Calu3 (cell line): Measurements from ENCODE around the gene GRIK2. TPM values are rescaled to one million over a fixed set of nuclear protein-coding genes. Genes with fewer than 3 reads are reported as not detected.

Source experiments
- BruUV-seq: library from RNA; stranded (reverse); fragments of 400-500 nt; replicated peaks from 2 replicates; lab custom pipeline; 2021; lab: Mats Ljungman, UMichigan
- CTCF ChIA-PET: fragments of 300-600 bp; sonication (Branson Sonifier 250); formaldehyde crosslinking; loops from one replicate; lab custom pipeline; 2022; ENCODE audit warnings: antibody characterized with exemption; lab: Charles Lee
- DNase-seq: peaks from one replicate; pipeline ENCODE4 v3.0.0; 2022
- H3K27ac Mint-ChIP-seq: one replicate; pipeline ENCODE4 v1.8.0; 2022; ENCODE audit warnings: mixed read lengths; ENCODE audit not compliant: unreplicated experiment
- H3K27me3 Mint-ChIP-seq: one replicate; pipeline ENCODE4 v1.8.0; 2022; ENCODE audit warnings: mixed read lengths; ENCODE audit not compliant: unreplicated experiment
- H3K36me3 Mint-ChIP-seq: one replicate; pipeline ENCODE4 v1.8.0; 2022; ENCODE audit warnings: mild to moderate bottlenecking, moderate library complexity, mixed read lengths; ENCODE audit not compliant: insufficient read depth, unreplicated experiment
- H3K4me1 Mint-ChIP-seq: one replicate; pipeline ENCODE4 v1.8.0; 2022; ENCODE audit warnings: mild to moderate bottlenecking, low read depth, mixed read lengths; ENCODE audit not compliant: unreplicated experiment
- H3K4me3 Mint-ChIP-seq: one replicate; pipeline ENCODE4 v1.8.0; 2022; ENCODE audit warnings: mild to moderate bottlenecking, low read depth, moderate library complexity, mixed read lengths; ENCODE audit not compliant: unreplicated experiment
- H3K9me3 Mint-ChIP-seq: one replicate; pipeline ENCODE4 v1.8.0; 2022; ENCODE audit warnings: low read depth, mixed read lengths; ENCODE audit not compliant: unreplicated experiment
- CTCF ChIP-seq: fragments of 200-600 bp; IDR thresholded peaks from one replicate; pipeline ENCODE4 v1.8.0; 2022; ENCODE audit warnings: antibody characterized with exemption; ENCODE audit not compliant: unreplicated experiment
- intact Hi-C: fragments of 100-400 bp; cut with micrococcal nuclease; formaldehyde crosslinking; loops from one replicate; pipeline ENCODE4 v1.10.0; 2022; ENCODE audit not compliant: unreplicated experiment
- total RNA-seq: library from RNA; stranded (reverse); gene quantifications from 2 replicates; pipeline ENCODE4 v1.2.3, GENCODE V29; 2022

Gene GRIK2
- total RNA-seq, 1 experiment from 2014 or later, result 3.3 TPM

GRCh38 chr6:102118034-102118433, 724.5 kb downstream of the GRIK2 start:
- Mint-ChIP-seq H3K36me3 (no peaks in the 10 kb centered on the region), H3K27me3 (no peaks in the 10 kb centered on the region)

More at GRCh38 chr6:102118034-102118433, 724.5 kb downstream of the GRIK2 start:
- BruUV-seq, result no TSS peak
- intact Hi-C loops, result no loop called here
- CTCF ChIA-PET, result no interaction called here
- Mint-ChIP-seq H3K4me3 (no peak overlapping the region), H3K9me3 (peaks cover 4% of the 10 kb centered on the region), H3K4me1 (no peaks in the 10 kb centered on the region), H3K27ac (no peak overlapping the region)
- no peak for TF ChIP-seq CTCF
- no peak for DNase-seq
